HG03045 (cell line): Measurements from ENCODE around the gene CELF5.

Experiments
- ATAC-seq: cut with Tn5 transposase; IDR thresholded peaks from one replicate; pipeline ENCODE4 v1.9.1; 2021; ENCODE audit warnings: mild to moderate bottlenecking, moderate library complexity; ENCODE audit not compliant: unreplicated experiment

The CELF5 gene

DNA sequence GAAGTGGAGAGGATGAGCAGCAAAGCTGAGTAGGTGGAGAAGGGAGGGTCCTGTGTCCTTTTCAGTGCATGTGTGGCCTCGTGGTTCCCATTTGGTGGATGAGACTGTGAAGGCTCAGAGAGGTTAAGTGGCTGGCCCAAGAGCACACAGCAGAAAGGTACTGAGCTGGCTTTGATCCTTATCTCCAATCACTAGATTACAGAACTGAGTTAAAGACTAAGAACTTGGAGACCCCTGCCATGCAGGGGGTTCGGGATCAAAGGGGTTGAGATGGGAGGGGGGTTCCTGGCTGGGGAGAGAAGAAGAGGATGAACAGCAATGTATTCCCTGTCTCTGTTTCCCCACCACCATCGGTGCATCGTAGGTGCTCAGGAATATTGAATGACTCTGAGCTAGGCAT lies 11.8 kb downstream of the CELF5 start:
- ATAC-seq = no peak

DNA sequence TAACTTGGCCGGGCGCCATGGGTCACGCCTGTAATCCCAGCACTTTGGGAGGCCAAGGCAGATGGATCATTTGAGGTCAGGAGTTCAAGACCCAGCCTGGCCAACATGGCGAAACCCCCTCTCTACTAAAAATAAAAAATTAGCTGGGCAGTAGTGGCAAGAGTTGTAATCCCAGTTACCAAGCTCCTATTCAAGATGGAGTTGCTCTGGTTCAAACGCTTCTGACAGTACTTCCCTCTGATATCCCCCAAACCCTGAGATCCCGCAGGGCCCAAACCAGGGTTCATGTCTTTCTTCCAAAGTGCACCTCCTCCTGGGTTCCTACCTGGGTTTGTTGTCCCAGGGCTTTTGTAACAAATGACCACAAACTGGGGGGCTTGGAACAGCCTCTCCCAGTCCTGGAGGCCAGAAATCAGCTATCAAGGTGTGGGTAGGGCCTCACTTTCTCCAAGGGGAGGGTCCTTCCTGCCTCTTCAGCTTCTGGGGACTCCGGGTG lies 13.7 kb downstream of the CELF5 start:
- ATAC-seq = no peak

DNA sequence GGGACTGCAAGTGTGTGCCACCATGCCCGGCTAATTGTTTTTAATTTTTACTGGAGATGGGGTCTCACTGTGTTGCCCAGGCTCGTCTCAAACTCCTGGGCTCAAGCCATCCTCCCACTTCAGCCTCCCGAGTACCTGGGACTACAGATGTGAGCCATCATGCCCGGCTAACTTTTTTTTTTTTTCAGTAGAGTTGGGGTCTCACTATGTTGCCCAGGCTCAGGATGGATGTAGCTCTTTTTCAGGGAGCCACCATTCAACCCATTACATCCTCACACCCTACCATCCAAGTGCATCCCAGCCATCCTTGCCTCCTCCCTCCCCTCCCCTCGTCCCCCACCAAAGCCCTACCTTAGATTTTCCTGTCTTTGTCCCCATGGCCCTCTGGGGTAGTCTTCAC lies 14.9 kb downstream of the CELF5 start:
- no peak for ATAC-seq

DNA sequence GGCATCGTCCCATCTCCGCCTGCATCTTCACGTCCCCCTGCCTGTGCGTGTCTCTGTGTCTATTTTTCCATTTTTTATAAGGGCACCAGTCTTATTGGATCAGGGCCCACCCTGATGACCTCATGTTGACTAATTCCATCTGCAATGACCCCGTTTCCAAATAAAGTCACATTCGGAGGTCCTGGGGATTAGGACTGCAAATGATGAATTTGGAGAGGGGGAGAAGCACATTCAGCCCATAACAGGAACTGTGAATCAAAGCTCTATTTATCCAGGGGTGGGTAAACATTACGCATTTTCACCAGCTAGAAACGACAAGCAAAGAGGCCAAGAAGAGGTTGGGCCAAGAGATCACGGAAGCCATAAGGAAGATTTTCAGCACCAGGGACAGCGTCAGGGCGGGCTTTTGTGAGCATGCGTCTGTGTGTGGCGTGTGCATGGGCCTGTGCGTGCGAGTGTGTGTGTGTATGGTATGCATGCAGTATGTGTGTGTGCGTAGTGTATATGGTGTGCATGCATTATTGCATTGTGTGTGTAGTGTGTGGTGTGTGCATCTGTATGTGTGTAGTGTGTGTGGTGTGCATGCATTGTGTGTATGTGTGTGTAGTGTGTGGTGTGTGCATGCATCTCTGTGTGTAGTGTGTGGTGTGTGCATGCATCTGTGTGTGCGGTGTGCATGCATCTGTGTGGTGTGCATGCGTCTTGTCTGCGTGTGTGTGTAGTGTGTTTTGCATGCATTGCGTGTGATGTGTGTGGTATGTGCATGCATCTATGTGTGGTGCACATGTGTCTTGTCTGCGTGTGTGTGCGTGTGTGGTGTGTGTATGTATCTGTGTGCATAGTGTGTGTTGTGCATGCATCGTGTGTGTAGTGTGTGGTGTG lies 19.6 kb downstream of the CELF5 start:
- ATAC-seq = no peak

DNA sequence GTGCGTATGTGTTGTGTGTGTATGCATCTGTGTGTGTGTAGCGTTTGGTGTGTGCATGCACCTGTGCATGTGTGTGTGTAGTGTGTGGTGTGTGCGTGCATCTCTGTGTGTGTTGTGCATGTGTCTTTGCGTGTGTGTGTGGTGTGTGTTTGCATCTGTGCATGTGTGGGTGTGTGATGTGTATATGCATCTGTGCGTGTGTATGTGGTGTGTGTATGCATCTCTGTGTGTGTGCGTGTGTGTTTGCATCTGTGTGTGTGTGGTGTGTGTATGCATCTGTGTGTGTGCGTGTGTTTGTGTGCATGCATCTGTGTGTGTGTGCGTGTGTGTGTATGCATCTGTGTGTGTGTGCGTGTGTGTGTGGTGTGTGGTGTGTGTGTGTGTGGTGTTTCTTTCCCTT lies 20.6 kb downstream of the CELF5 start:
- no peak for ATAC-seq

DNA sequence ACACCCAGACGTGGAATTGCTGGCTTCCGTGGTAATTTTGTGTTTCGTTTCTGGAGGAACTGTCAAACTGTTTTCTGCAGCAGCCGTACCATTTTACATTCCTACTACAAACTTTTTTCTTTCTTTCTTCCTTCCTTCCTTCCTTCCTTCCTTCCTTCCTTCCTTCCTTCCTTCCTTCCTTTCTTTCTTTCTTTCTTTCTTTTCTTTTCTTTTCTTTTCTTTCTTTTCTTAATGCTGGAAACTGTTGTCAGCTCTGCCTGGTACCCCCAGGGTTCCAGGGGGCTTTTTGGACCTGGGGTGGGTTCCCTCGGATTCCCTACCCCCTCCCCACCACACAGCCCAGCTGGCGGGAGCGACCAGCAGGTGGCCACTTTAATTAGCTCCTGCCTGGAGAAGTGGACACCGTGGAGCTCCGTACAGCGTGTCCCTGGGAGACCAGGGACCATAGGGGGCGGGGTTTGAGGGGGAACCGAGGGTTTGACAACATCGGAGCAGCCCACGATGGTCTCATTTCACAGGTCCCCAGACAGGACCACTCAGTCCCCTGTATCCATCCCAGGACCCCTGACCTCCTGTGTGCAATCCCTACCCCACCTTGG lies 24.4 kb downstream of the CELF5 start:
- ATAC-seq = no peak

- ATAC-seq = no peak
Measured at GRCh38 chr19:3249408-3249807, 24.9 kb downstream of the CELF5 start.

GRCh38 chr19:3250675-3251074 lies 26.2 kb downstream of the CELF5 start:
- ATAC-seq = no peak

DNA sequence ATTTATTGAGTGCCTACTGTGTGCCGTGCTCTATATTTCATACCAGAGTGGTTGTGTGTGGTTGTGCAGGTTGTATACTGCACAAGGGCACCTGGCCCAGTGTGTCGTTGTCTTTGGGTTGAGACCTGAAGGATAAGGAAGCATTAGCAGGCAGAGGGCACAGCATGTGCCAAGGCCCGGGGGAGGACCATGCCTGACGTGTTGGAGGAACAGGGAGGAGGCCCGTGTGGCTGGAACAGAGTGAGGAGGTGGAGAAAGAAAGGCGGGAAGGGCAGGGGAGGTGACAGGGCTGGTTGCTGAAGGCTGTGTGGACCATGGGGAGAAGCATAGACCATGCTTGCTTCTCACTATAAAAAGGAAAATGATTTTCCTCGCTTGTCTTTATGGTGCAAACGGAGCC lies 26.8 kb downstream of the CELF5 start:
- ATAC-seq = no peak

- no peak for ATAC-seq
Measured at GRCh38 chr19:3252650-3253049, 28.2 kb downstream of the CELF5 start.

DNA sequence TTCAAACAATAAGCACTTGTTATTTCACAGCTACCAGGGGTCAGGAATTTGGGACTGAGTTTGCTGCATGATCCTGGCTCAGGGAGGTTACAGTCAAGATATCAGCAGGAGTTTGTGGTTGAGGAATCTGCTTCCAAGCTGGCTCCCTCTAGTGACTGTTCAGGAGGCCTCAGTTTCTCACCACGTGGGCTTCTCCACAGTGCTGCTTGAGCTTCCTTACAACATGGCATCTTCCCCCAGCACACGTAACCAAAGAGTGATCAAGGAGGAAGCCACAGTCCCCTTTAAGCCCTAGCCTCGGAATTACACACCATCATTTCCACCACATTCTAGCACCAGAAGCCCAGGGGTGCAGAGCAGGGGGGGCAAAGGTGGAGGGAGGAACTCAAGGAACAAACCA lies 28.8 kb downstream of the CELF5 start:
- no peak for ATAC-seq

GRCh38 chr19:3254520-3254919 lies 30.1 kb downstream of the CELF5 start:
- no peak for ATAC-seq

DNA sequence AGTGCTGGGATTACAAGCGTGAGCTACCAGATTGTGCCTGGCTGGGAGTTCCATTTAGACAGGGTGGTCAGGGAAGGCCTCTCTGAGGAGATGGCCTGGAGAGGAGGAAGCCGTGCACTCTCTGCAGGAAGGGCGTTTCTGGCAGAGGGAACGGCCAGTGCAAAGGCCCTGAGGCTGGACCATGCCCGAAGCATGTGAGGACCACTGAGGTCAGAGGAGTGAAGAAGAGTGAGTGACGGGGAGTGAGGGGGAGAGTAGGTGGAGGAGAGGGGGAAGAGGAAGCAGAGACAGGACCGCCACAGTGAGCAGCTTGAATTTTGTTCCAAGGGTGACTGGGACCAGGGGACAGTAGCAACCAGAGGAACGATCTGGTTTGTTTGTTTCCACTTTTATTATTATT lies 32.6 kb downstream of the CELF5 start:
- no peak for ATAC-seq

DNA sequence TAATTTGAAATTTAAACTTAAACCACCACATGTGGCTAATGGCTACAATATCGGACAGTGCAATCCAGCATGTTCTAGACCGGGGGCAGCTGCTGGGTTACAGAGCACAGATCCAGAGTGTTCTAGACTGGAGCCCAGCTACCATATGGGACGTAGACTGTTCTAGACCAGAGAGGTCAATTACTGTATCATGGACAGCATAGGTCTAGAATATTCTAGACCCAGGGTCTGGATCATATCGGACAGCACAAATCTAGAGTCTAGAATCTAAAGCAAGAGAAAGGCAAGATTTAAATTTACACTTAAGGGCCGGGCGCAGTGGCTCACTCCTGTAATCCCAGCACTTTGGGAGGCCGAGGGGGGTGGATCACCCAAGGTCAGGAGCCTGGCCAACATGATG lies 37.9 kb downstream of the CELF5 start:
- ATAC-seq = no peak

DNA sequence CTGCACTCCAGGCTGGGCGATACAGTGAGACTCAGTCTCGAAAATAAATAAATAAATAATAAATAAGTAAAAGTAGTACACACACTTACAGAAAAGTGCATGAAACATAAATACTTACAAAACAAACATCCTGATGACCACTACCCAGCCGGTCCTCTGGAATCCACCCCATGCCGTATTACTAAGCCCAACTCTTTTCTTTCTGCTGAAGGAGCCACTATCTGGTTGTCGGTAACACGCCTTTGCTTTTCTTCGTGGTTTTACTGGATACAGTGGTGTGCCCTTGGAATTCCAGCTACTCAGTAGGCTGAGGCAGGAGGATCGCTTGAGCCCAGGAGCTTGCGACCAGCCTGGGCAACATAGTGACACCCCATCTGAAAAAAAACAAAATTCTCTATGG lies 39.4 kb downstream of the CELF5 start:
- ATAC-seq = no peak

DNA sequence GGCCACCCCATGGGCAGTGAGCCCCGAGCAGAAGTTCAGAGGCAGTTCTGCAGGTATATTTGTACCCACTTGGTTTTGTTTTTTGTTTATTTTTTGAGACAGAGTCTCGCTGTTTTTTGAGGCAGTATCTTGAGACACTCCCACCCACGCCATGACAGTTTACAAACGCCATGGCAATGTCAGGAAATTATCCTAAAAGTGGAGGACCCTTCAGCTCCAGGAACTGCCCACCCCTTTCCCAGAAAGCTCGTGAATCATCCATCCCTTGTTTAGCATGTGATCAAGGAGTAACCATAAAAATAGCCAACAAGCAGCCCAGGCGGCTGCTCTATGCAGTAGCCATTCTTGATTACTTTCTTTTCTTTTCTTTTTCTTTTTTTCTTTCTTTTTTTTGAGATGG lies 41.0 kb downstream of the CELF5 start:
- no peak for ATAC-seq

- no peak for ATAC-seq
Measured at GRCh38 chr19:3266092-3266693, 41.7 kb downstream of the CELF5 start.

- no peak for ATAC-seq
Measured at GRCh38 chr19:3266792-3267514, 42.5 kb downstream of the CELF5 start.

- ATAC-seq = no peak
Measured at GRCh38 chr19:3268326-3268725, 43.9 kb downstream of the CELF5 start.

- ATAC-seq = no peak
Measured at GRCh38 chr19:3268763-3269162, 44.3 kb downstream of the CELF5 start.

DNA sequence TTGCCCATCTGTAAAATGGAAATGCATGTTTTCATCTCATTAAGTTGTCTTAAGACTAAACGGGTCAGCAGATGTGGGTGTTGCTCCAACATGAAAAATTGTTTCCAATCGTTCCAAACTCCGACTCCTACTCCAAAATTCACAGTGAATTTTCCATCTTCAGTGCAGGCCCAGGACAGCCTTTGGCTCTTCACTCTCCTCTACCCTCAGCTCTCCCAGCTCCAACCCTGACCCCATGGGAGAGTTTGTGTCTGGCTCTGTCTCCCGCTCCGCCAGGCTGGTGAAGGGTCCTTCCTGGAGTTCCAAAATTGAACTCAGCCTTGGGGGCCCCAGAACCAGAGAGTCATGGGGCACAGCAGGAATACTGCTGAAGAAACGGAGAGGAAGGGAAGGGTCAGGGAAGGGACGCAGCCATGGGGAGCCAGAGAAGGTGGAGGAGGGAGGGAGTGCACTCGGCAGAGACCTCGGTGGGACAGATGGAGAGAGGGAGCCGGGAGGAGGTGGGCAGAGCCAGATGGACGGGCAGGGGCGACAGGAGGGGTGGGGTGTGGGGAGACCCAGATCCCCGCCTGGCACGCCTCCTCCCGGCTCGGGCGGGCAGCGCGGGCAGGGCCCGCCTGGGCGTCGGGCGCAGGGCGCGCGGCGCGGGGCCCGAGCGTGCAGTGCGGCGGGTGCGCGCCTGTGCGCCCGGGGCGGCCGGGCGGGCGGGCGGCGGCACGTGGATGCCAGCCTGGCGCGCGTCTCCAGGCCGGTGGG lies 45.6 kb downstream of the CELF5 start:
- no peak for ATAC-seq
